Measurements from ENCODE around the gene NUP210L.

DNA sequence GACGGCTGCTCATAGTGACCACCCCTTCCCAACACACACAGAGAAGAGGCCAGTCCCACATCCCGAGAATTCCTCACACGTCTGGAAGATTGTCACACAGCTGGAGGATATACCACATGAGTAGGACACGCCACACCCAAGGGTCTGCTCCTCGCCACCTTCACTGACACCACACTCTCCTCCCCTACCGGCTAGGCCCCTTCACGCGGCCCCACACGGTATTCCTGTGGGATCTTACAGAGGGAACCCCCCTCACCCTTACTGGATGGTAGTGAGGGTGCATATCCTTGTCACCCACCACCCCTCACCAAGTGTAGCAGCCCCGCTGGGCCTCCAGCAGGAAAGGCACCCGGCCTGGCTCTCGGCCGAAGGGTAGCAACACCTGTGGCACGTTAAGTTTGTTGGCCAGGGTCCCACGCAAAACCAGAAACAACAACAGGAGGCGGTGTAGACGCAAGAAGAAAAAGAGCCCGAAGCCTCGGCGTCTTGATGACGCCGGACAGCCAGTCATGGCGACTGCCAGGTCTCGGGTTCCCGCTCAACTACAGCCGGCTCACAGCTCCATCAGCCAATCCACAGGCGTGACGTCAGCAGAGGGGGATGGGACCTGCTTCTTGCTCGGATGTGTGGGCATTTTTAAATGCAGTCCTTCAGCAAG is at the start of gene NUP210L:
- TF ChIP-seq, protein P1, sequence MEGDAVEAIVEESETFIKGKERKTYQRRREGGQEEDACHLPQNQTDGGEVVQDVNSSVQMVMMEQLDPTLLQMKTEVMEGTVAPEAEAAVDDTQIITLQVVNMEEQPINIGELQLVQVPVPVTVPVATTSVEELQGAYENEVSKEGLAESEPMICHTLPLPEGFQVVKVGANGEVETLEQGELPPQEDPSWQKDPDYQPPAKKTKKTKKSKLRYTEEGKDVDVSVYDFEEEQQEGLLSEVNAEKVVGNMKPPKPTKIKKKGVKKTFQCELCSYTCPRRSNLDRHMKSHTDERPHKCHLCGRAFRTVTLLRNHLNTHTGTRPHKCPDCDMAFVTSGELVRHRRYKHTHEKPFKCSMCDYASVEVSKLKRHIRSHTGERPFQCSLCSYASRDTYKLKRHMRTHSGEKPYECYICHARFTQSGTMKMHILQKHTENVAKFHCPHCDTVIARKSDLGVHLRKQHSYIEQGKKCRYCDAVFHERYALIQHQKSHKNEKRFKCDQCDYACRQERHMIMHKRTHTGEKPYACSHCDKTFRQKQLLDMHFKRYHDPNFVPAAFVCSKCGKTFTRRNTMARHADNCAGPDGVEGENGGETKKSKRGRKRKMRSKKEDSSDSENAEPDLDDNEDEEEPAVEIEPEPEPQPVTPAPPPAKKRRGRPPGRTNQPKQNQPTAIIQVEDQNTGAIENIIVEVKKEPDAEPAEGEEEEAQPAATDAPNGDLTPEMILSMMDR (IDR thresholded peaks at IDR 0.05), result no peak
- TF ChIP-seq POLR2A (IDR thresholded peaks at IDR 0.05), result no peak

Data from heart left ventricle (tissue), 13 donors.